NCI-H1048 (cell line): ENCODE measurements around the gene SIAH3.

Experiments
- DNase-seq: peaks from one replicate; lab custom pipeline; 2025; lab: John Stamatoyannopoulos, UW

The SIAH3 gene

DNA sequence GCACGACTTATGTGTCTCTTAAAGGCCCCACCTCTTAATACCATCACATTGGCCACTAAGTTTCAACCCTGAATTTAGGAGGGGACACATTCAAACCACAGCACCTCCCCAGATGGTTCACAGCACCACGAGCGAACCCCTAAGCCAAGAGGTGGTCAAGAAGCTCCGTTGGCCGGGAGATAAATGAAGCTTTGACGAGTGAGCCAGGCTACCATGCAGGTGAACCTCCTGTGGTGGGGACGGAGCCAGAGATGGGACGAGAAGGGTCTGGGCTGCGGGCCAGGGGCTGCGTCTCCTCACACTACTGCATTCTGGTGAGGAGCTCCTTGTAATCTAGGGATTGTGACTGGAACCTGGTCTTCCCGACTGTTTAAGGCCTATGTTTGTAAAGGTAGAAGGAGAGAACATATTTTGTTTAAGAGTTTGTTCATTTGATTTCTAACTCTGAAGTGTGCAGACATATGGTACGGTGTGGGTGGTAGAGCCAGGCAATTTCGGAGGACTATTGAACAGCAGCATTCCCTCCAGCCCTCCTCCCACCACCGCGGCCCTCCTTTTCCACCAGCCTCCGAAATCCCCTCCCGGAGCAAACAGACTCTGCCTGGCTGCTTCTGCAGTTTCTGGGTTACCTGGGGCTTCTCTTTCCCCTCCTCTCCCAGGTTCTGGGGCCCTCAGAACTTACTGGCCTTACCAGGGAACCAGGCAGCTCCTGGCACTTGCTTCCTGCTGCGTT is 31.3 kb downstream of the SIAH3 start:
- no peak for DNase-seq

DNA sequence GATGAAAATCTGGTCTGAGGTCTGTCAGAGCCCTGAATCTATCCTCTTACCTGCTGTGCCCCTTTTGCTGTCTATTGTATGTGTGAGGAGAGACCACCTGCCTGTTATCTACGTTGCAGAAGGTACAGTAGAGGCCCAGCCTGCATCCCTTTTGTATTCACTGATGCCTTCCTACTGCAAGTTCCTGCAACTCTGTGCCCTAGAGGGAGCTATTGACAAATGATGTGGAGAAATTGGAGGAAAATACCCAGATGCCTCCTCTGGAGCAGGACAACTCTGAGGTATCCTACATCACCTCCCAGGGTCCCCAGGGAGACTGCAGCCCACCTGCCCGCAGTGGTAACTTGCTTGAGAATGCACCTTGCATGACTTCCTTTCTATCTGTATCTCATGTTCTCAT is 33.7 kb downstream of the SIAH3 start:
- no peak for DNase-seq

DNA sequence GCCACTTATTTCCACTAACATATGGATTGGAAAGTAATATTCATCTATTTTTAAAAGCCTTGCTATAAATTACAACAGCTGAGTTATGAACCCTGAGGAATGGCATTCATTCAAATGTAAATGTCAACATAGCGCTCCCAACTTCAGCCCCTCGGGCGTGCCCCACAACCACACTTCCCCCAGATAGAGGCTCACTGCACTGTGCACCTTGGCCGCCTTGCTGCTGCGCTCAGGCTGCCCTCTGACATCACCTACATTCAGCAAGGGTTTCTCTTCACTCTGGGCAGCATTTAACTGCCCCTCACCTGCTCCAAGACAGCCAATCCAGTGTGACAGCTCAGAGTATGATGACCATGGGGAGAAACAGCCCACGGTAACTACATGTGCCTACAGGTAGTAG is 35.1 kb downstream of the SIAH3 start:
- no peak for DNase-seq

DNA sequence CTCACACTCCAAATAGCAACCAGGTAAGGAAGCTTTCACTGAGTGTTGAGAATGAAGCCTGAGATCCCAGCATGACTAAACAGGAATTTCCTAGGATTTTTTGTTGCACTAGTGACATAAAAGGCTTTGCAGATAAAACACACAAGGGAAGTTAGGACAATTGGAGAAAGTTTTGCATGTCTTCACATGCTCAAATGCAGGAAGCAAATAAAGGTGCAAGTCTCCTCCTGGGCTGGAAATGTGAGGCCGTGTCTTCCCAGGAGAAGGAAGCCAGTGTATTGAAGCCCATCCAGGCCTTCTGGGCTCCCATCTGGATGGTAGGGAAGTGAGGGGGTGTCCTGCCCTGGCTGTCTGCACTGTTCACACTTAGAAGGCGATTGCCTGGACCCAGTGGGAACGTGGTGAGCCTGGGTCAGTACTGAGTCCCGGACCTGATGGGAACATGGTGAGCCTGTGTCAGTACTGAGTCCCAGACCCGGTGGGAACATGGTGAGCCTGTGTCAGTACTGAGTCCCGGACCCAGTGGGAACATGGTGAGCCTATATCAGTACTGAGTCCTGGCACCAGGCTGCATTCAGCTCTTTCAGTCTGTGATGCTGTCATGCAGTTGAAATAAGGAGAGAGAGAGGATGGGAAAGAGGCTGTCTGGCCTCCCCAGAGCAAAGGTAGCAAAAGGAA is 38.7 kb downstream of the SIAH3 start:
- DNase-seq = no peak

DNA sequence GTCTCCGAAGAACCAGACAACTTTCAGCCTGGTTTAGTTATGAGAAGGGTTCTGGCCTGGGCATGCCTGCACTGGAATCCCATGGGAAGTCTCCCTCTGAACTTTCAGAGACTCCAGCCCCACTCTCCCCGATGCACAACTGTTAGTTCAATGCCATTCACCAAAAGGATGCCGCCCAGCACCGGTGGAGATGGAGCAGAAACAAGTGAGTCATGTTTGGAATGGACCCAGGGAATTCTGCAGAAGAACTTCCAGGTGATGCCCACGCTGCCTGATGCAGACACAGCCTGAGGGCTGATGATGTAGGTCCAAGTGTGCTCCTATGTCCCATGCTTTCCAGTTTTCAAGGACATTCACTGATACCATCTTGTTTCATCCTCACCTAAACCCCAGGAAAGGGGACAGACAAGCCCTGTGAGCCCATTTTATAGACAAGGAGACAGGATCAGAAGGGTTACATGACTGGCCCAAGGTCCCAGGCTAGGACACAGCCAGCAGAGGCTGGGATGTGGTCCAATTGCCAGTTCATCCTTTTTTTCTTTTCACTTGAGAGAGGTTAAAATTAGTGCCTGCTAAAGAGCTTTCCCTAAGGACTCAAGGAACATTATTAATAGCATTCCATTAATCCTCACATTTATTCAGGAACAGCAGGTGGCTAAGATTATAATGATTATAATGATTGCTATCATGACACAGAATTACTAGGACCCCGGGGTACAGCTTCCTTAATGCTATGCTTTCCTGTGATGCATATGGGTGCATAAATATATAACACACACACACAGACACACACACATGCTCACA is 39.5 kb downstream of the SIAH3 start:
- DNase-seq = no peak

DNA sequence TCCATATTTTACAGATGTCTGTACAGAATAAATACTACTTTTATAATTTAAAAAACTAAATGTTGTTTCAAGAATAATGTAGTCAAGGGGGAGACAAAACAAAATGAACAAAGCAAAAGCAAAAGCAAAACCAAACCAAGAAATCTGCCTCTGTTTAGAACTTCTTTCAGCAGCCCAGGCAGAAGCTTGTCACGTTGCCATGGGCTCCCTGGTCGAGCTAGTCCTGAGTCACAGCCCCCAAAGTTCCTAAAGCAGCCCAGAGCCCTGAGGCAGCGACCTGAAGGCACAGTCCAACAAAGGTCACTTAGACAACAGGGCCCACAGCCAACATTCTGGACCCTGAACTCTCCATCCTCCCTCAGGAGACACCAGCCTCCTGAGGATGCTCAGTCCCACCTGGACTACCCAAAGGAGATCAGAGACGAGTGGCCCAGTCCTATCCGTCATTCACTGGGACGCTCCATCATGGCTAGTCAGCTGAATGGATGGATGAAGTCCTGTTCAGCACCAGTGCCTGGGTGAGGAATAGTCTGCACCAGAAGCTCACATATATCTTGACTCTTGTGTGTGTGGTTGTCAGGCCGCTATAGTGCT is 41.7 kb downstream of the SIAH3 start:
- no peak for DNase-seq

DNA sequence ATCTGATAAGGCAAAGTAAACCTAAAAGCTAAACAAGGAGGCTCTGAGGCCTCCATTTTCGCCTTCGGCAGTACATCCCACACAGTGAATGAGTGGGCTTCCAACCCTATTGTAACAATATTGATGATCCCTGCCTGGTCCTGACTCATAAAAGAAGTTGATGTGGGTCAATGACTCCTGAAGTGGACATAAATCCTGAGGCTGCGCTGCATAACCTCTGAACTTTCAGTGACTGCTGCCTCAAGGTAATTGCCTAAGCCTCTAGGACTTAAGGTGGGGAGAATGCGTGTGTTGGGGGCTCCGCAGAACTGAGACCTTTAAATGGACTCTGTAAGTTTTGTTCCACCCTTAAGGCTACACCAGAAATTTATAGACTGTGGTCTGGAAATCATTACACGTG is 42.6 kb downstream of the SIAH3 start:
- no peak for DNase-seq

DNA sequence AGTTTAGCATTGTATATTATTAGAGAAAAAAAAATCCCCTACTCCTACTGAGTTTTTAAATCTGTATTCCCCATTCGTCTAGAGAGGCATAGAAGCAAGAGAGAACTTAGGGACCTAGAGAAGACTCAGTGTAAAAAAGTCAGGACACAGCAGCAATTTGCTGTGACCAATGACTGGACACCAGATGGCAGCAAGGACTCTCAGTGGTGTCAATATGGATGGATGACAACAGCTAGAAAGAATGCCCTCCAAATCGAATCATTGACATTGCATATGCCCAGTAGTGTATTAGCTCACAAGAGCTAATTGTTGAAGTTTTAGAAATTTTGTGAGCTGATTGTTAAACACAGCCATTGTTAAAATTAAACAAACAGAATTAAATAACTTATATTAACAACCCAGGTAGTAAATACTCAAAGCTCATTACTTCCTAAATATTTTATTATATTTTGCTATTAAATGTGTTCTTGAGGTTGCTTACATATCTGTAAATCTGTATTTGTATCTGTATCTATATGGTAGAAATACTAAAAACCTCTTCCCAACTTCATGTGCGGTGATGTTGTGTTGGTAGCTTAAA is 43.9 kb downstream of the SIAH3 start:
- DNase-seq = no peak

DNA sequence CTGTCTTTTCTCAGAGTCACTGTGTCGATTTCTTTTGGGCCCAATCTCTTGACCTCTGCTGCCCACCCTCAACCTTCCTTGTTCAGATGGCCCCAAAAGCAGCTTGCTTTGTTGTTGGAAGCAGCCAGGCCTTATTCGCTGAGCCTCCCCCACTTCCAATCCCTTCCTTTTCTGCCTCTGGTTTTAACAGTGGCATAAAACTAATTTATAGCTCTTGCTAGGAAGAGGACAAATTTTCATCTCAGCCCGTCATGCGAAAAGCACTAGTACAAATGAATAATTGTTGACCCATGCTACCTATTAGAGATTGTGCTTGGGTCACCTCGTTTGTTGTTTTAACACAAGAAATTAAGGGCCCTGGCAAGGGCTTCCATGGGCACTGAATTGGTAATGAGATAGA is 51.1 kb downstream of the SIAH3 start:
- no peak for DNase-seq

DNA sequence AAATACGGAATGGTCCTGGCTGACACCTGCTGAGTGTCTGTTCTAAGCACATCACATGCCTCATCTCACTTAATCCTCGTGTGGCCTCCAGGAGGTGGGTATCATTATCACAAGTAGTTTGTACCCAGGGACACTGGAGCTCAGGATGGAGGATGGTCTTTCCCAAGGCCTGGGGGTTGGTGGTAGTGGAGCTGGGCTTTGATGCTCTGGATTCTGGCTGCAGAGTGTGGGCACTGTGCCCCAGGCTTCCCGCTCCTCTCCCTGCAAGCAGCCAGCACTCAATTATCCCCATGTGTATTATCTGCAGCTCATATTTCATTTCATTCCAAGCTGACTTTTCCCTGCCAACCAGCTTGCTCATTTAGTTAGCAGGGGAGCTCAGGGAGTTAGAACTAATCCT is 52.1 kb downstream of the SIAH3 start:
- no peak for DNase-seq

DNA sequence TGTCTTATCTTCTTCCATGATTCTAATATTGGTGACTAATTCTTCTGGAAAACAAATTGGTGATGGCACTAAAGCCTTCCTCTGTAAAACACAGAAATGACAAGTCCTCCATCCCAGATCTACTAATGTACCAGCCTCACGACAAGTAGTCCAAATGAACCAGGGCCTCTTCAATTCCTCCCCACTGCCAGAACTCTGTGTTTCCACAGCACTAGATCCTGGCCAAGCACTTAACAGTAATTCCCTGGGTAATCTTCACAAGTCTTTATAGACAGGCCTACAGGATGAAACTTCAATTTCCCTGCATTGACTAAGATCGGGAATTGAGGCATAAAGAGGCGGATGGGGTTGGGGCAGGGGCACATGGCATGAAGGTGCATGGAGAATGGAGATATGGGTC is 52.7 kb downstream of the SIAH3 start:
- no peak for DNase-seq

DNA sequence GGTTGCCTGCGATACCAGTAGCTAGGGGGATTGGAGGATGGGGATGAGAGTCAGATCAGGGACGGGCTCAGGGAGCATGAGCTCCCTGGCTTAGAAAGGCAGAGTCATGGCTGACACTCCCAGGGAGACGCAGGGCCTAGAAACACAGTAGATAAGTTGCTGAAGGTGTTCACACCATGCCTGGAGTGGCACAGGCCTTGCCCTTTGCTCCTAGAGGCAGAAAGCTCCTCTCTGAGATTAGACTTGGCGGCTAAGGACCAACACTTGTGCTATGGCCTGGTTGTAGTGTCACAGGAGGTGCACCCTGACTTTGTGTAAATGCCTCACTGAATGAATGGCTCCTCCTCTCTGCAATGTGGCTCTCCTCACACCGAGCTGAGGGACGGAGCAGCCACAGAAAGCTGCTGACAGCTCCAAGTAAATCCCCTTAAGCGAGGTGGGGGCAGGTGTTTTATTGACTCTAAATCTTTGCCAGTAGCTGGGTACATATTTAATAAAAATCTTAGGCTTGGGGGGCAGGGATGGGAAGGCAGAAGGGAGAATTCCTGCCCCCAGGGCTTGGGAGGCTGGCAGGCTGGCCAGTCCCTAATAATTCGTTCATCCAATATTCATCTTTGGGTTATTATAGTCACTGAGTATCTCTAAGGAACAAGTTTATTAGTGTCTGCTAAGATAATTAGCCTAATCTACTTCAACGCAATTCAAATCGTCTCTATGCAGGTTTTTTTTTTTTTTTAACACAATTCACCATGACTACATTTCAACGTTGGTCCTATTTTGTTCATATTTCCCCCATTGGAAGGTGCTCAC is 54.9 kb downstream of the SIAH3 start:
- no peak for DNase-seq

DNA sequence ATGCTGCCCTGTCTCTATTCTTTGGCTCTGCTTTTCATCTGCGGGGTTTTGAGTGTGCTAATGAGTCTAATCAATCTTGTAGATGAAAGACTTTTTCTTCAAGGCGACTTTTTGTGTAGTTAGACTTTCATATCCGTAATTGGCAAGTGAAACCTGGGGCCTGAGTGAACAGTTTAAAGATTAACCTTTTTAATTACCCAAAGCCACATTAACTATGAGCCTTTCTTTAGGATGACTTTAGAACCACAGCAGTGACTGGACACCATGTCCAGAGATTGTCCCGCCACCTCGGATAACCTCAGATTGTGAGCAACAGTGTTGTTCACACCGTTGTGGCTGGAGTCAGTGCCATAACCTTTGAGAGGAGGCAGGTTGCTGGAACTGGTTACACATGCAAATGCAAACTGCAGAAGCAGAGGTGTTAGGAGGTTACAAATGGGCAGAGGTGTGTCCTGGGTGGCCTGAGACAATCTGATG is 58.7 kb downstream of the SIAH3 start:
- DNase-seq = no peak

DNA sequence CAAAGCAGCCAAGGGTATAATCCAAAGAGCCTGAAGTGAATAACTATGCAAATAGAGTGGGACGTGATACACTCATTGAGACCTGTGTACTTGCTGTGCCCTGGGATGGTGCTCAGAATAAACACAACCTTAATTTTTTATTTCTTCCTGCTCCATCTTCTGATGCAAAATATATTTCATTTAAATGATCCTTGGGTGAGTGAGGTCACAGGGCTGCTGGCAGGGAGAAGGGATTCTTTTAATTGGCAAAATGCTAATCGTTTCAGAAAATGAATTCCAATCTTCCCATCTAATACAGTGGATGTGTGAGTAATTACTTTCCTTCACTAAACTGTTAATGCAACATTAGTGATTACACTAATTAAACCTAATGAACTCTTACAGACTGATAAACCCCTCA is 63.5 kb downstream of the SIAH3 start:
- DNase-seq = no peak

DNA sequence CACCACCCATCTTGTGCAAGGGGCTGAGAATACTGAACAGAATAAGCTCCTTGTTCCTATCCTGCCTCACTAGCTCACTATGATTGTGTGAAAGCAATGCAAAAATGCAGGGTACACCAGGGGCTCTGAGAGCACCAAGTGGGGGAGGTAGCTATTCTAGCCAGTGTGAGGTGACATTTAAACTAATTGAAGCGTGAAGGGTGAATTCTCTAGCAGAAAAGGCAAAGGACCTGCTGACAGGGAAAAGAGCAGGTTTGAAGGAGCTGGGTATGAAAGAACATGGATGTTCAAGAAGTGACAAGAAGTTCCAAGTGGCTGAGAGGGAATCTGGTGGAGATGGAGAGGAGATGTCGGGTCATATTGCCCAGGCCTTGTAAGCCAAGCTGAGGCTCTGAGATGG is 64.2 kb downstream of the SIAH3 start:
- DNase-seq = no peak

DNA sequence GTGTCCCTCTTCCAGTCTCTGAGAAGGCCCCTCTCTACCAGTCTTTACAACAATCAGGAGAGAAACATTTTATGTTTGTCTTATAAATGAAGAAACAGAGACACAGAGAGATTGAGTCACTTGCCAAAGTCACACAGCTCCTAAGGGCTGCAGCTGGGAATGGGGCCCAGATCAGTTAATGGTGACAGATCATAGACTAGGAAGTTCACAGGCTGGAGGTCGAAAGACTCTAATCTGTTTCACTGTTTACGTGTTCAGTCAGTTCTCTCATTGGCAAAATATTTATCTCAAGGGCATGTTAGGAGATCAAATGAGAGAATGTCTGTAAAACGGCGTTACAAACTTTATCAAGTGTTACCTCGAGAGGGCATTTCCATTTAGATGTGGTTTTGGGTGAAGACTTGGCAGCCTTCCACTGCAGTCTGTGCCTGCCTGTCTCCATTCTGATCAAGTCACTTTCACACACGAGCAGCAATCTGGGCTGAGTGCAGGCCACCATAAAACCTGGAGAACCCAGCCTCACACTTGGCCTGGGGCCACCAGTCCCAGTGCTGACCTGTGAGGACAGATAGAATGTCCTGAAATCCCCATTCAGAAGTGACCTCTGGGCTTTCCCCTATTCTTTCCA is 65.1 kb downstream of the SIAH3 start:
- DNase-seq = no peak

DNA sequence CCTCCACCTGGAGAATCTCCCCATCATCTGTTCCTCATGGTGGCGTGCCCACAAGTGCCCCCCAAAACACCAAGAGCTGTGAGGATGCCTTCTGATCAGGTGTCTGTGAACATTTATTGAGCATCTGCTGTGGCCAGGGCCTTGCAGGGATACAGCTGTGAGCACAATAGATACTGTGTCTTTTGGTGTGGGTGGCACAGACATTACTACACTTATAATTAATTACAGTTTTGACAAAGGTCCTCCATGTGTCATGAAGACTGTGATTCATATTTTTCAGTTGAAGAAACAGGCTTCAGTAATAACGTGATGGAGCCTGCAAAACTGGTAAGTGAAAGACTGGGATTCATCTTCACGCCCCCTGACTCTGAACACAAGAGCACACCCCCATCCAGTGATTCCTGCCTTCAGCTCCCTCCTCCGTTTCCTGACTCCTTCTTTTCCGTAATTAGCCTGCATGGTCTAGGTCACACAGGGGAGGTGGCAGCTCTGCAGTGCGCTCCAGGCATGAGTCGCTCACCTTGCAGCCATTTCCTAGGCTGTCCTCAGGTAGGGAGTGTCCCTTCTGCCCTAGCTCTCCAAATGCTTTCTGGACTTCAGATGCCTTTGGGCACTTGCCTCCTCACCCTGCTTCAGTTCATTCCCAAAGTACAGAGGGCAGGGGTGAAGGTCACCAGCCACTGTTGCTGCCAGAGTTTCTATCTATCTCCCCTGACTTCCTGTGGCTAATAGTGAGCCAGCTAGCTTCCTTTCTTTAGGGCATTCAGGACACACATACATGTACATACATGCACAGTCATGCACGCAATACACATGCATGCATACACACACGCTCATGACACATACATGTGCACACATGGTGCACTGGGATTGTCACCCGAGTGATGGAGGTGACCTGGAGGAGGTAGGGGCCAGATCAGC is 66.5 kb downstream of the SIAH3 start:
- no peak for DNase-seq

DNA sequence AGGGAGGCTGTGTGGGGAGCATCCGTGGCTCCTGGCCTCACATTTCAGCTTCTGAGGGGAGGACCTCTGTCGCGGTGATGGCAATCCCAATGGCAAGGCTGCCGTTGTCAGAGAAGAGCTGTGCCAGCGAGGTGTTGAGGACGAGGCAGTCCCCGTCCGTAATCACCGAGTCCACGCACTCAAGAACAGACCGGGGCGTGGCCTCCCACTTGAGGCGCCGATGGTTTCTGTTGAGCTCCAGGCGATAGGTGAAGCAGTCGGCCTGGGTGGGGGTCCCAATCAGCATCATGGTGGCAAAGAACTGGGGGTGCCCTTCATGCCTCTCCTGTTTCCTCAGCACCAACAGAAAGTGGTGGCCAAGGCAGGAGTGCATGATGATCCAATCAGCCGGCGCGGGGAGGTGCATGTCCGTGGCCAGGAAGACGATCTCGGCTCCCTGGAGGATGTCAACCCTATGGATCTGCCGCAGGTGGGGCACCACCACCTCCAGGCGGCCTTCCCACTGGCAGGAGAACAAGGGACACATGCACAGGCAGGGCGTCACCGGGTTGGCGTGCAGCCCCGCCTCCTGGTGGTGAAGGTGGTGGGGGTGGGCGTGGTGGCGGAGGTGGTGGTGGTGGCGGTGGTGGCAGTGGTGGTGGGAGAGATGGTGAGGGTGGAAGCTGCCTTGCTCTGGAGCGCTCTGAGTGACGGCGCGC is 68.1 kb downstream of the SIAH3 start:
- DNase-seq = no peak
